BJ (cell line): Measurements from ENCODE around the gene DNAH9. TPM values are rescaled to one million over a fixed set of nuclear protein-coding genes. Genes with fewer than 3 reads are reported as not detected.

Experiments used
- CTCF ChIA-PET: fragments of 350-600 bp; formaldehyde crosslinking; extraction: SDS; loops from one replicate; lab custom pipeline; 2021; ENCODE audit warnings: antibody characterized with exemption, inconsistent platforms; lab: Yijun Ruan, JAX
- POLR2A ChIA-PET: fragments of 300-600 bp; sonication (Branson Sonifier 250); formaldehyde crosslinking; extraction: SDS; loops from one replicate; lab custom pipeline; 2021; ENCODE audit warnings: antibody characterized with exemption; lab: Charles Lee
- DNase-seq: peaks from one replicate; pipeline ENCODE4 v3.0.0-alpha.2; 2011; ENCODE audit warnings: low read depth
- H3K27me3 ChIP-seq: 2 replicates; pipeline ENCODE4 v1.6.0; 2011; ENCODE audit warnings: low read length; ENCODE audit not compliant: control insufficient read depth, insufficient read depth
- H3K36me3 ChIP-seq: 2 replicates; pipeline ENCODE4 v1.5.1; 2011; ENCODE audit warnings: low read length; ENCODE audit not compliant: control insufficient read depth, insufficient read depth
- H3K4me3 ChIP-seq: 2 replicates; pipeline ENCODE4 v1.5.1; 2011; ENCODE audit warnings: low read depth, mild to moderate bottlenecking, control low read depth, low read length
- CTCF ChIP-seq: IDR thresholded peaks from 2 replicates; pipeline ENCODE4 v1.5.1; 2011; ENCODE audit warnings: low read depth, mild to moderate bottlenecking, control low read depth, inconsistent platforms, low read length, moderate library complexity; ENCODE audit not compliant: insufficient read depth
- polyA plus RNA-seq: library from polyadenylated mRNA; depleted of rRNA; stranded (reverse); fragments of >200 nt; gene quantifications from 2 replicates; pipeline ENCODE4 v1.2.3, GENCODE V29; 2011

DNAH9 gene
- polyA plus RNA-seq, 1 experiment, result not detected

- no peak for TF ChIP-seq CTCF
- Histone ChIP-seq H3K27me3 (no peaks in the 10 kb centered on the region), H3K36me3 (no peaks in the 10 kb centered on the region), H3K4me3 (no peak overlapping the region)
- ChIA-PET CTCF (interaction anchor here (1.0 kb wide), 1 partner anchor 1307 kb away, joined by 3 read pairs; no protein-coding TSS in a partner anchor), POLR2A (no interaction called here)
- no peak for DNase-seq
These were observed 325.8 kb downstream of the DNAH9 start for GRCh38 chr17:11924076-11924475.

GRCh38 chr17:11925262-11926021 lies 327.2 kb downstream of the DNAH9 start:
- DNase-seq, result no peak
- ChIA-PET POLR2A (no interaction called here), CTCF (no interaction called here)
- no peak for TF ChIP-seq CTCF
- H3K36me3 ChIP-seq, result no peaks in the 10 kb centered on the region
- H3K27me3 ChIP-seq, result no peaks in the 10 kb centered on the region
- H3K4me3 ChIP-seq, result no peak overlapping the region

- DNase-seq, result no peak
- Histone ChIP-seq H3K27me3 (no peaks in the 10 kb centered on the region), H3K36me3 (no peaks in the 10 kb centered on the region), H3K4me3 (no peak overlapping the region)
- ChIA-PET POLR2A (no interaction called here), CTCF (no interaction called here)
- no peak for TF ChIP-seq CTCF
These were observed 330.2 kb downstream of the DNAH9 start for GRCh38 chr17:11928436-11928835.

- TF ChIP-seq CTCF, result no peak
- H3K27me3 ChIP-seq, result no peaks in the 10 kb centered on the region
- CTCF ChIA-PET, result no interaction called here
- POLR2A ChIA-PET, result no interaction called here
- no peaks in the 10 kb centered on the region for H3K36me3 ChIP-seq
- no peak for DNase-seq
- H3K4me3 ChIP-seq, result no peak overlapping the region
These were observed 334.1 kb downstream of the DNAH9 start for GRCh38 chr17:11932337-11932898.

GRCh38 chr17:11935734-11936406 lies 337.6 kb downstream of the DNAH9 start:
- CTCF ChIA-PET, result interaction anchor here (0.6 to 1.3 kb wide), 4 partner anchors 11 to 156 kb away, joined by 3 to 5 read pairs (median 4); no protein-coding TSS in a partner anchor
- no peak for DNase-seq

More at GRCh38 chr17:11935734-11936406, 337.6 kb downstream of the DNAH9 start:
- no peaks in the 10 kb centered on the region for H3K27me3 ChIP-seq
- no peaks in the 10 kb centered on the region for H3K36me3 ChIP-seq
- H3K4me3 ChIP-seq, result no peak overlapping the region
- POLR2A ChIA-PET, result no interaction called here
- peak; percentile 57 for TF ChIP-seq CTCF
